Measurements from ENCODE around the gene RCSD1.

RCSD1 gene

DNA sequence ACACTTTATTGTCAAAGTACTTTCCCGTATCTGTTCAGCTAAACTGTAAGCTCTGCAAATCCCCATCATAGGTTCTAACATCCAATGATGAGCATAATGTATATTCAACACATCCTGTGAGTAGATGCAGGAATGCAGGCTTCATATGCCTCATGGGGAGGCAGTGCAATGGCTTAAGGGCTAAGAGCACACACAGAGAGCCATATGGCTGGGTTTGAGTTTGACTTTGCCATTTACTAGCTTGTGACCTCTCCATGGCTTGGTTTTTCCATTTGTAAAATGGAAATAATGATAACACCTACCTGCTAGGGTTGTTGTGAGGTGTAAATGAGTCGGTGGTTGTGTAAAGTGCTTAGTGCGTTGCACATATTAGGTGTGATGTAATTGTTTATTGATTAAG, 13.4 kb downstream of the RCSD1 start:
- Histone ChIP-seq H2AFZ (no peak overlapping the region), H3K36me3 (ENCODE audit: control insufficient read depth, insufficient read depth, low read length) (no peaks in the 10 kb centered on the region), H3K9ac (no peak overlapping the region), H3K27me3 (ENCODE audit: control insufficient read depth, insufficient read depth, low read length) (no peaks in the 10 kb centered on the region), H3K4me2 (ENCODE audit: low read length) (no peak overlapping the region), H3K27ac (no peak overlapping the region), H3K79me2 (no peaks in the 10 kb centered on the region), H3K4me1 (peaks cover 5% of the 10 kb centered on the region), H3K4me3 (ENCODE audit: low read depth, low read length) (no peak overlapping the region), H3K9me3 (ENCODE audit: control insufficient read depth, low read length) (no peaks in the 10 kb centered on the region)
- TF ChIP-seq, protein P1, sequence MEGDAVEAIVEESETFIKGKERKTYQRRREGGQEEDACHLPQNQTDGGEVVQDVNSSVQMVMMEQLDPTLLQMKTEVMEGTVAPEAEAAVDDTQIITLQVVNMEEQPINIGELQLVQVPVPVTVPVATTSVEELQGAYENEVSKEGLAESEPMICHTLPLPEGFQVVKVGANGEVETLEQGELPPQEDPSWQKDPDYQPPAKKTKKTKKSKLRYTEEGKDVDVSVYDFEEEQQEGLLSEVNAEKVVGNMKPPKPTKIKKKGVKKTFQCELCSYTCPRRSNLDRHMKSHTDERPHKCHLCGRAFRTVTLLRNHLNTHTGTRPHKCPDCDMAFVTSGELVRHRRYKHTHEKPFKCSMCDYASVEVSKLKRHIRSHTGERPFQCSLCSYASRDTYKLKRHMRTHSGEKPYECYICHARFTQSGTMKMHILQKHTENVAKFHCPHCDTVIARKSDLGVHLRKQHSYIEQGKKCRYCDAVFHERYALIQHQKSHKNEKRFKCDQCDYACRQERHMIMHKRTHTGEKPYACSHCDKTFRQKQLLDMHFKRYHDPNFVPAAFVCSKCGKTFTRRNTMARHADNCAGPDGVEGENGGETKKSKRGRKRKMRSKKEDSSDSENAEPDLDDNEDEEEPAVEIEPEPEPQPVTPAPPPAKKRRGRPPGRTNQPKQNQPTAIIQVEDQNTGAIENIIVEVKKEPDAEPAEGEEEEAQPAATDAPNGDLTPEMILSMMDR (IDR thresholded peaks at IDR 0.05): no peak

- Histone ChIP-seq H3K36me3 (ENCODE audit: control insufficient read depth, insufficient read depth, low read length) (no peaks in the 10 kb centered on the region), H3K4me3 (ENCODE audit: low read depth, low read length) (no peak overlapping the region), H3K27me3 (ENCODE audit: control insufficient read depth, insufficient read depth, low read length) (no peaks in the 10 kb centered on the region), H3K4me2 (ENCODE audit: low read length) (no peak overlapping the region), H2AFZ (no peak overlapping the region), H3K79me2 (no peaks in the 10 kb centered on the region), H3K27ac (no peak overlapping the region), H3K9me3 (ENCODE audit: control insufficient read depth, low read length) (no peaks in the 10 kb centered on the region), H3K4me1 (peaks cover 5% of the 10 kb centered on the region), H3K9ac (no peak overlapping the region)
- TF ChIP-seq, protein P1 (IDR thresholded peaks at IDR 0.05): no peak
Observed at GRCh38 chr1:167644551-167644950, 14.5 kb downstream of the RCSD1 start.

- TF ChIP-seq, protein P1 (IDR thresholded peaks at IDR 0.05): no peak
- Histone ChIP-seq H3K4me2 (ENCODE audit: low read length) (no peak overlapping the region), H3K27me3 (ENCODE audit: control insufficient read depth, insufficient read depth, low read length) (no peaks in the 10 kb centered on the region), H3K27ac (no peak overlapping the region), H3K9me3 (ENCODE audit: control insufficient read depth, low read length) (no peaks in the 10 kb centered on the region), H3K36me3 (ENCODE audit: control insufficient read depth, insufficient read depth, low read length) (no peaks in the 10 kb centered on the region), H3K79me2 (no peaks in the 10 kb centered on the region), H3K4me3 (ENCODE audit: low read depth, low read length) (no peak overlapping the region), H2AFZ (no peak overlapping the region), H3K9ac (no peak overlapping the region), H3K4me1 (peaks cover 5% of the 10 kb centered on the region)
Observed at GRCh38 chr1:167645140-167645541, 15.1 kb downstream of the RCSD1 start.

DNA sequence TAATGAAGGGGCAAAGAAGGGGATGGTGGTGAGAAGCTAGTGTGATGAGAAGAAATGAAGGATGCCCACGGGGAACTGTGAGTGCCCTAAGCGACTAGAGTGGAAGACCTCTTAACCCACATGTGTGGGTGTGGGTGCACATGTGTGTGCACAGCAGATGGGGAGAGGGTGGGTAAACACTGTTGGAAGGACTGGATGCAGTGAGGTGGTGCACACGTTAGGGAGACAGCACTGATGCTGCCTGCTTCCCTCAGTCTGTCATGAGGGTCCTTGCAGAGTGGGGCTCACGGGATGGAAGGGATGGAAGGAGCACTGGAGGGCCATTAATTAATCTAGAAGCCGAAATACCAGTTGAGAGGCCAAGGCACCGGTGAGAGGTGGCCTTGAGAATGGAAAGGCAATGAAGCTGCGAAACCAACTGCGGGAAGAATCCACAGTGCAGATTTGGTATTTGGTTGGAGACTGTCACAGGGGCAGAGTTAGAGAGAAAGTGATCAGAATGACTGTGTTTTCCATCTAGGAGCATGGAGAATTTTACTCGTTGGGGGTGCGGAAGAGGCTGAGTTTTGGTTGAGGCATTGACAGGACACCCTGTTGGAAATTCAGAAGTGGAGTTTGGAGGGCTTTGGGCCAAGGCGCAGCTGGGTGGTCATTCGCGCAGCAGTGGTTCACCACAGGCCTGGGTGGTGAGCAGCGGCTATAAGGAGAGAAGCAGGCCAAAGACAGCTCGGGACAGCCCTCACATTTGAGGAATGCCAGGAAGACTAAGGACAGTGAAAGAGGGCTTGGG, 15.8 kb downstream of the RCSD1 start:
- no peak overlapping the region for H3K9ac ChIP-seq
- H3K79me2 ChIP-seq: no peaks in the 10 kb centered on the region
- H3K36me3 ChIP-seq (ENCODE audit: control insufficient read depth, insufficient read depth, low read length): no peaks in the 10 kb centered on the region
- H2AFZ ChIP-seq: no peak overlapping the region
- H3K9me3 ChIP-seq (ENCODE audit: control insufficient read depth, low read length): no peaks in the 10 kb centered on the region
- no peaks in the 10 kb centered on the region for H3K27me3 ChIP-seq (ENCODE audit: control insufficient read depth, insufficient read depth, low read length)
- TF ChIP-seq, protein P1 (IDR thresholded peaks at IDR 0.05): no peak
- H3K27ac ChIP-seq: no peak overlapping the region
- H3K4me3 ChIP-seq (ENCODE audit: low read depth, low read length): no peak overlapping the region
- H3K4me2 ChIP-seq (ENCODE audit: low read length): no peak overlapping the region
- H3K4me1 ChIP-seq: peaks cover 5% of the 10 kb centered on the region
